Neural cell (in vitro differentiated cells): ENCODE results near the gene FAM186B.

Source experiments
- EZH2 ChIP-seq: fragments of 200-600, 300-800 bp; shearing (Covaris generic), sonication (generic); IDR thresholded peaks from 2 replicates; pipeline ENCODE4 v1.6.1; 2014; ENCODE audit warnings: antibody characterized with exemption, low read length, borderline replicate concordance, mild to moderate bottlenecking; ENCODE audit not compliant: insufficient read depth, poor library complexity, severe bottlenecking
- TF ChIP-seq, protein P1 (sequence below): fragments of 450-650 bp; IDR thresholded peaks from 2 replicates; pipeline ENCODE4 v1.5.1; 2014; ENCODE audit warnings: antibody characterized with exemption, mild to moderate bottlenecking, moderate library complexity; ENCODE audit not compliant: poor library complexity, severe bottlenecking

DNA sequence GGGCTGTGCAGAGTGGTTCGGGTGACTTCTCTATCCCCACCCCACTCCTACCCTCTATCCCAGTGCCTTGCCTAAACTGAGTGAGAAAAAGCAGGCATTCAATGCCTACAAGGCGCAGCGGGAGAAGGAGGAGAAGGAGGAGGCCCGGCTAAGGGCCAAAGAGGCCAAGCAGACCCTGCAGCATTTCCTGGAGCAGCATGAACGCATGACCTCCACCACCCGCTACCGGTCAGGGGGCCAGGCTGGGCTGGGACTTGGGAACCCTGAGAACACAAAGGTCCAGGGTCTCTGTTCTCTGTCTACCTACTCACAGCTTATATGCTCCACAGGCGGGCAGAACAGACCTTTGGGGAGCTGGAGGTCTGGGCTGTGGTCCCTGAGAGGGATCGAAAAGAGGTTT lies 29.6 kb upstream of the FAM186B start:
- TF ChIP-seq, protein P1, sequence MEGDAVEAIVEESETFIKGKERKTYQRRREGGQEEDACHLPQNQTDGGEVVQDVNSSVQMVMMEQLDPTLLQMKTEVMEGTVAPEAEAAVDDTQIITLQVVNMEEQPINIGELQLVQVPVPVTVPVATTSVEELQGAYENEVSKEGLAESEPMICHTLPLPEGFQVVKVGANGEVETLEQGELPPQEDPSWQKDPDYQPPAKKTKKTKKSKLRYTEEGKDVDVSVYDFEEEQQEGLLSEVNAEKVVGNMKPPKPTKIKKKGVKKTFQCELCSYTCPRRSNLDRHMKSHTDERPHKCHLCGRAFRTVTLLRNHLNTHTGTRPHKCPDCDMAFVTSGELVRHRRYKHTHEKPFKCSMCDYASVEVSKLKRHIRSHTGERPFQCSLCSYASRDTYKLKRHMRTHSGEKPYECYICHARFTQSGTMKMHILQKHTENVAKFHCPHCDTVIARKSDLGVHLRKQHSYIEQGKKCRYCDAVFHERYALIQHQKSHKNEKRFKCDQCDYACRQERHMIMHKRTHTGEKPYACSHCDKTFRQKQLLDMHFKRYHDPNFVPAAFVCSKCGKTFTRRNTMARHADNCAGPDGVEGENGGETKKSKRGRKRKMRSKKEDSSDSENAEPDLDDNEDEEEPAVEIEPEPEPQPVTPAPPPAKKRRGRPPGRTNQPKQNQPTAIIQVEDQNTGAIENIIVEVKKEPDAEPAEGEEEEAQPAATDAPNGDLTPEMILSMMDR: no peak
- no peak for TF ChIP-seq EZH2
